Spinal cord (tissue), 10 donors: Measurements from ENCODE around the gene MUC16. TPM values are rescaled to one million over a fixed set of nuclear protein-coding genes. Genes with fewer than 3 reads are reported as not detected.

Experiments
- DNase-seq, 6 donors: peaks; one replicate each; pipeline versions ENCODE4 v3.0.0 to v3.0.0-alpha.2; 2013 to 2015; ENCODE audit warnings: low spot score in 6 of 6, low read depth in 4 of 6
- H3K27ac ChIP-seq: one replicate; pipeline ENCODE4 v1.5.1; 2013; ENCODE audit warnings: low read depth, low read length, control low read depth
- H3K27me3 ChIP-seq: one replicate; pipeline ENCODE4 v1.6.1; 2013; ENCODE audit warnings: low read length; ENCODE audit not compliant: control insufficient read depth, insufficient read depth
- H3K36me3 ChIP-seq: one replicate; pipeline ENCODE4 v1.6.1; 2013; ENCODE audit warnings: low read length; ENCODE audit not compliant: control insufficient read depth, insufficient read depth
- H3K4me1 ChIP-seq: one replicate; pipeline ENCODE4 v1.6.1; 2013; ENCODE audit warnings: low read length; ENCODE audit not compliant: control insufficient read depth, insufficient read depth
- H3K4me3 ChIP-seq: one replicate; pipeline ENCODE4 v1.5.1; 2013; ENCODE audit warnings: low read depth, low read length, control low read depth
- H3K9me3 ChIP-seq: one replicate; pipeline ENCODE4 v1.6.1; 2013; ENCODE audit warnings: low read length; ENCODE audit not compliant: control insufficient read depth, insufficient read depth
- WGBS: methylation state at CpG from one replicate; pipeline ENCODE4 v1.1.5; 2013; ENCODE audit warnings: missing lambda C conversion rate; ENCODE audit not compliant: insufficient coverage; 5-methylcytosine and 5-hydroxymethylcytosine counted together
- polyA plus RNA-seq, 2 donors: library from polyadenylated mRNA; unstranded; fragments of 120-200 nt; gene quantifications; one replicate each; pipeline ENCODE4 v1.2.1, GENCODE V29; 2013; ENCODE audit not compliant: insufficient read length in 2 of 2
- total RNA-seq, 2 donors: library from RNA; depleted of rRNA in 1 of 2; stranded (reverse); fragments of 120-200 nt in 1 of 2; fragments of >200 nt in 1 of 2; gene quantifications; one replicate each; pipeline versions ENCODE4 v1.2.3 to v1.2.4, GENCODE V29; 2013 to 2014
- donor health status: healthy.

MUC16 gene
- total and polyA plus RNA-seq, 4 donors: under 0.01 TPM; not detected in 2

DNA sequence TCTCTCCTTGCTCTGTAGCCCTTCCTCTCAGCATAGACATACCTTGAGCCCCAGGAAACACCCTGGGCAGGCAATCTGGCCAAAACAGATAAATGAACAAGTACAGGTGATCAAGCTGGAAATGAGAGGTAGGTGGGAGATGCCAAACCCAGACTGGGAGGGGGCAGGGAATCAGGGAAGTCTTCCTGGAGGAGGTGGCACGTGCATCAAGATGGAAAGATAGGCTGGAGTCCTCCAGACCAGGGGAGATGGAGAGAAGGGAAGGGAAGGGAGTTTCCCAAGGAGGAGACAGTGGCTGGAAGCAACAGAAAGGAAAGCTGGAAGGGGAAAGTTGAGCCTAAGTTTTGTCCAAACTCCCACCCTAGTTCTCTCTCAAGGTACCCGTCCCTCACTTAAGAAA is 1.7 kb upstream of the MUC16 start:
- DNase-seq: no peak
- Histone ChIP-seq H3K27me3 (no peaks in the 10 kb centered on the region), H3K27ac (no peak overlapping the region), H3K9me3 (no peaks in the 10 kb centered on the region), H3K4me1 (no peaks in the 10 kb centered on the region), H3K4me3 (no peak overlapping the region), H3K36me3 (no peaks in the 10 kb centered on the region)
- 86% methylated on average over 2 of the region's 2 CpGs for WGBS

DNA sequence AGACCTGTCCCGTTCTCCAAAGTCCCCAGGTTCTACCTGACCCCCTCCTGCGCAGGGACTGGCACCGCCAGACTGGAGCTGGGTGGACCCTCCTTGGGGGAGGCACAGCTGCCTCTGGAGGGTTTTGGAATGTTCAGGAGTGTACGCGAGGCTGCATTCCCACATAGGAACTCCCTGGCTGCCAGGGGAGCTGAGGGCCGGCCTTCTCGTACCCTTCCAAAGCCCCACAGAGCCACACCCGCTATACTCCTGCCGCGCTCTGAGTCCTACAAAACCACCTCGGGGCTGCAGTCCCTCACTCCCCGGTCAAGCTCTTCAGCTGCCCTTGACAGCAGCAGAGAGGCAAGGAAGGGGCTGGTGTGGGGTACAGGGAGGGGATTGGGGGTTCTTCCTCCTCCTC is 484 bp upstream of the MUC16 start:
- 92% methylated on average over 5 of the region's 12 CpGs for WGBS
- Histone ChIP-seq H3K27me3 (no peaks in the 10 kb centered on the region), H3K4me1 (no peaks in the 10 kb centered on the region), H3K4me3 (no peak overlapping the region), H3K27ac (no peak overlapping the region), H3K9me3 (no peaks in the 10 kb centered on the region), H3K36me3 (no peaks in the 10 kb centered on the region)
- DNase-seq: no peak

DNA sequence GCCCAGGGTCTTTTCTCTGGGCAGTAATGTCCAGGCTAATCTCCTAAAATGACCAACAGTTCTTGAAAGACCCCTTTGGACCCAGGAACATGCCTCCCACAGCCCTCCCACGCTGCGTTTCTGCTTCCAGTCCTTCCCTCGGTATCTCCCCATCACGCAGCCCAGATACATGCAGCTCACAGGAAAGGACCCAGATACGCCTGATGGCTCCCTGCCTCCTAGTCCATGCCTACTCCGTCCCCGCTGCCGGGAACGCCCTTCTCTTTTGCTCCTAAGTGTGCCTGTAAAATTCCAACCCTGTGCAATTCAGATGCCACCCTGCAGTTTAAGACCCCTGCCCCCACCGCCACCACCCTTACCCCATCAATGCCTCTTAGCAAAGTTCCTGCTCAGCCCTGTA is 778 bp downstream of the MUC16 start:
- no peak for DNase-seq
- Histone ChIP-seq H3K9me3 (no peaks in the 10 kb centered on the region), H3K27me3 (no peaks in the 10 kb centered on the region), H3K4me3 (no peak overlapping the region), H3K4me1 (no peaks in the 10 kb centered on the region), H3K27ac (no peak overlapping the region), H3K36me3 (no peaks in the 10 kb centered on the region)
- WGBS: 73% methylated on average over 10 of the region's 10 CpGs

DNA sequence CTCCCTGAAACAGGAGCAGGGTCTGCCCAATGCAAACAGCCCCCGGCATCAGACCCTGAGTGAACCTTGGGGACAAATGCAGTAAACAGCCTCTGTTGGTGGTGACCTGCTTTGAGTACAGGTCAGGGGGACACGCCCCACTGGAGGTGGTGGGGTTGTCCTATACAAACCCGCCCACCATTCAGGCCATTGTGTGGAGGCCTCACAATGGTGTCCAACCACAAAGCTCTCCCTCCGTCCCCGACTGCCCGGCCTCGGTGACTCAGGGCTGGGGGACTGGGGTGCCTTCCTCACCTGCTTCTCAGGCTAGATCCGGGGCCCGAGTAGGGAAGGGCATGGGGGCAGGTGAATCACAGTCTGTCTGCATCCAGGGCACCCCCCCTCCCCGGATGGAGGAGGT is 1.5 kb downstream of the MUC16 start:
- Histone ChIP-seq H3K4me1 (no peaks in the 10 kb centered on the region), H3K9me3 (no peaks in the 10 kb centered on the region), H3K27me3 (no peaks in the 10 kb centered on the region), H3K27ac (no peak overlapping the region), H3K4me3 (no peak overlapping the region), H3K36me3 (no peaks in the 10 kb centered on the region)
- no peak for DNase-seq
- WGBS: 22% methylated on average over 6 of the region's 10 CpGs

DNA sequence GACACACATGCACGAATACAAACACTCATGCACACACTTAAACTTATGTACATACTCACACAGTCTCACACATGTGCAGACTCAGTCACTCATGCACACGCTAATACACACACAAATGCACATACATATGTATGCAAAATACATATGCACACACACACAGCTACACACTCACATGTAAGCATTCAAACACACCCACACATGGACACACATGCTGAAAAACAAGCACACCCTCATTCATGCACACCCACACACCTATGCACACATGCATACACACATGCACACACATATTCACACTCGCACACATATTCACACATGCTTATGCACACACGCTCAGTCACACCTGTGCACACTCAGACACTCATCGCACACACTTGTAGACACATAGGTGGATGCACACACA is 9.3 kb downstream of the MUC16 start:
- Histone ChIP-seq H3K27ac (no peak overlapping the region), H3K27me3 (no peaks in the 10 kb centered on the region), H3K36me3 (no peaks in the 10 kb centered on the region), H3K4me1 (no peaks in the 10 kb centered on the region), H3K4me3 (no peak overlapping the region), H3K9me3 (no peaks in the 10 kb centered on the region)
- WGBS: 88% methylated on average over 5 of the region's 5 CpGs
- no peak for DNase-seq

DNA sequence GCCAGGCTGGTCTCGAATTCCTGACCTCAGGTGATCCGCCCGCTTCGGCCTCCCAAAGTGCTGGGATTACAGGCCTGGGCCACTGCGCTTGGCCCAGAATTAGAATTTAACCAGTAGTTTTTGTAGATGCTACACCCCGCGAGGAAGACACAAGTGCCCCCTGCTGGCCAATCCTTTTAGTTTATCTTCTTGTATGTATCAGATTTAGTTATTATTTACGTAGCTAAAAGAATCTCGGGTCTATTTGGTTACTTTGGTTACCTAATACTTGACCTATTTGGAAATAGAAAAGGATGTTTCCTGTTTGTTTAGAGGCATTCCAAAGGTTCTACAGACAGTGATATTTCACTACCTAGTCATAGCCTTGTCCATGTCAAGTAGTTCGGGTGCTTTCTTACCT is 22.0 kb downstream of the MUC16 start:
- H3K4me1 ChIP-seq: no peaks in the 10 kb centered on the region
- DNase-seq: no peak
- WGBS: 89% methylated on average over 5 of the region's 10 CpGs
- H3K27me3 ChIP-seq: no peaks in the 10 kb centered on the region
- H3K36me3 ChIP-seq: no peaks in the 10 kb centered on the region
- no peaks in the 10 kb centered on the region for H3K9me3 ChIP-seq
- H3K4me3 ChIP-seq: no peak overlapping the region
- H3K27ac ChIP-seq: no peak overlapping the region

DNA sequence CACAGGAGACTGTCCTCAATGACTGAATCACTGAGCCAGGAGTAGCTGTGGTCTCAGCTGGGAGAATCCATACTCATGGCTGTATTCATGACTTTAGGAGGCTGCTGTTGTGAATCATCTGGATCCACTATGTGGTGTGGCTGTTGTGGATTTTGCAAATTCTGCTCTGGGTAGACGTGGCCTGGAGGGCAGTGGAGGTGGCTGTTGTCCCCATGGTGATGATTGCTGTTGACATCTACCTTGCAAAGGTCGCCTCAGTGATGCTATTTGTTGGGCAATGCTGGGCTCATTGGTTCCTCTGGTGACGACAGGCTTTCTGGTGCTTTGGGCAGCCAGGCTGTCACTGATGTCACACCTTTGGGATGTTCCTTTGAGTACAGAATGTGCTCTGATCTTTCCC is 23.9 kb downstream of the MUC16 start:
- H3K27me3 ChIP-seq: no peaks in the 10 kb centered on the region
- H3K4me3 ChIP-seq: no peak overlapping the region
- no peaks in the 10 kb centered on the region for H3K4me1 ChIP-seq
- no peaks in the 10 kb centered on the region for H3K9me3 ChIP-seq
- DNase-seq: no peak
- no peak overlapping the region for H3K27ac ChIP-seq
- WGBS: 55% methylated on average over 3 of the region's 3 CpGs
- no peaks in the 10 kb centered on the region for H3K36me3 ChIP-seq

DNA sequence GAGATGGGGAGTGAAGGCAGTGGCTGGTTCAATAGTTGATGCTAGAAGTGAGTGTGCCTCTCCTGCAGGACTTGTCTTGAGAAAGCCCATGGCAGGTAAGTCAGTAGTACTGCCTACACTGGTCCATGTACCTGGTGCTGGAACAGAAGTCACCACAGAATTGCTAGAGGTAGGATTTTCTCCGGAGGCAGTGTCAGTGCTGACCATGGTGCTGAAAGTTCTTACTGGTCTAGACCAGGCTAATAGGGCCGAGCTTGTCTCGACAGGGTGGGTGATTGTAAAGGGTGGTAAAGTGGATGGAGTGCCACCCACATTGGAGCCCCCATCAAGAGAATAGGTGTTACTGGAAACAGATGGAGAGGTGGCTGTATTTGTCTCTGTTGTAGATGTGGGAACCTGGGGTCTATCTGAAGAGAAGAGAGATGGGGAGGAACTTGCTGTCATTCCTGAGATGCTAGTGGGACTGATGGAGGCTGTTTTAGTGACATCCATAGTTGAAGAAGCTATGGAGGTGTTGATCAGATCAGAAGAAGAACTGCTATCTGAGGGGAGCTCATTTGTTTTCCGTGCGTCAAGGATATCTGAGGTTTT is 36.6 kb downstream of the MUC16 start:
- Histone ChIP-seq H3K36me3 (no peaks in the 10 kb centered on the region), H3K27me3 (no peaks in the 10 kb centered on the region), H3K9me3 (no peaks in the 10 kb centered on the region), H3K4me1 (no peaks in the 10 kb centered on the region), H3K4me3 (no peak overlapping the region), H3K27ac (no peak overlapping the region)
- WGBS: 56% methylated on average over 5 of the region's 5 CpGs
- no peak for DNase-seq

DNA sequence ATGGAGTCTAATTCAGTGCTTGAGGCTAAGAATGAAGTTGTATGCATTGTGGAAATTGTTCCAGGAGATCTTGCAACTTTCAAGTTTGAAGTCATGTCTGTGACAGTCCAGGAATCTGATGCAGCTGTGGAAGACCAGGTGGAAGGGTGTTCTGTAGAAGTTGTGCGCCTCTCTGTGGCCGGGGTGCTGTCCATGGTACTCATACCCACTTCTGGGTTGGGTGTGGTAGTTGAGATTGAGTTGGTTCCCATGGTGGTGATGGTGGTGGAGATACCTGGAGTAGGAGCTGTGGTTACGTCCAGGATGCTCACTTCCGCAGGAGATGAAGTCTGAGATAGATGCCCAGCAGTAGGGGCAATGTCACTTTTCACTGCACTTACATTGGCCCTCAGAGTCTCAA is 44.3 kb downstream of the MUC16 start:
- Histone ChIP-seq H3K9me3 (peaks cover 2% of the 10 kb centered on the region), H3K27me3 (no peaks in the 10 kb centered on the region), H3K4me3 (no peak overlapping the region), H3K36me3 (no peaks in the 10 kb centered on the region), H3K27ac (no peak overlapping the region), H3K4me1 (no peaks in the 10 kb centered on the region)
- WGBS: 65% methylated on average over 4 of the region's 4 CpGs
- no peak for DNase-seq
